Left lung (tissue), 10 donors: ENCODE results near the gene JMJD7. TPM values are rescaled to one million over a fixed set of nuclear protein-coding genes. Genes with fewer than 3 reads are reported as not detected.

ENCODE experiments used
- ATAC-seq: fragments of 200-7000 bp; cut with Tn5 transposase; one replicate; pipeline ENCODE4 v1.9.1; 2020; ENCODE audit warnings: moderate library complexity
- DNase-seq, 4 donors: peaks; one replicate each; pipeline ENCODE4 v3.0.0-alpha.2; 2013 to 2020
- H3K27ac ChIP-seq, 2 donors: fragments of 200-600 bp; sonication (generic) in 1 of 2; one replicate each; pipeline versions ENCODE4 v1.5.0 to v1.8.0; 2020 to 2021
- H3K27me3 ChIP-seq, 2 donors: fragments of 200-600 bp; sonication (generic) in 1 of 2; one replicate each; pipeline versions ENCODE4 v1.5.0 to v1.8.0; 2020 to 2021
- H3K36me3 ChIP-seq, 2 donors: fragments of 200-600 bp; sonication (generic) in 1 of 2; one replicate each; pipeline versions ENCODE4 v1.5.0 to v1.8.0; 2020 to 2021
- H3K4me1 ChIP-seq, 2 donors: fragments of 200-600 bp; one replicate each; pipeline ENCODE4 v1.8.0; 2021
- H3K4me3 ChIP-seq, 2 donors: fragments of 200-600 bp; sonication (generic) in 1 of 2; one replicate each; pipeline versions ENCODE4 v1.5.0 to v1.8.0; 2020 to 2021; ENCODE audit warnings: mild to moderate bottlenecking in 1 of 2
- H3K9me3 ChIP-seq, 2 donors: fragments of 200-600 bp; sonication (generic) in 1 of 2; one replicate each; pipeline versions ENCODE4 v1.5.0 to v1.8.0; 2020 to 2021
- intact Hi-C, 2 donors: fragments of 100-400 bp; cut with DNase I; formaldehyde crosslinking; loops; one replicate each; pipeline versions ENCODE4 v1.11.2 to v1.14.2; 2022
- polyA plus RNA-seq, 6 donors: library from polyadenylated mRNA; unstranded; fragments of 120-200 nt; gene quantifications; one replicate each; pipeline ENCODE4 v1.2.1, GENCODE V29; 2013; ENCODE audit not compliant: insufficient read length in 6 of 6
- total RNA-seq, 2 donors: library from RNA; stranded (reverse); fragmentation: NEBNext Ultra II Directional; extraction: Animal tissue kit (Norgen Biotek cat#: 25700); gene quantifications; one replicate each; pipeline ENCODE4 v1.2.1, GENCODE V29; 2021
- TF ChIP-seq, protein P1 (sequence below), 2 donors: fragments of 200-600 bp; sonication (generic) in 1 of 2; IDR thresholded peaks; one replicate each; pipeline versions ENCODE4 v1.5.0 to v1.8.0; 2021; ENCODE audit warnings: antibody characterized with exemption in 2 of 2
- donor health status: DM: no; HTN: yes; CAD: no.
- donor health status: DM: no; HTN: no; CAD: no.

Gene JMJD7
- total and polyA plus RNA-seq, 8 donors = 10.2 to 26.4 (median 14.5) TPM

DNA sequence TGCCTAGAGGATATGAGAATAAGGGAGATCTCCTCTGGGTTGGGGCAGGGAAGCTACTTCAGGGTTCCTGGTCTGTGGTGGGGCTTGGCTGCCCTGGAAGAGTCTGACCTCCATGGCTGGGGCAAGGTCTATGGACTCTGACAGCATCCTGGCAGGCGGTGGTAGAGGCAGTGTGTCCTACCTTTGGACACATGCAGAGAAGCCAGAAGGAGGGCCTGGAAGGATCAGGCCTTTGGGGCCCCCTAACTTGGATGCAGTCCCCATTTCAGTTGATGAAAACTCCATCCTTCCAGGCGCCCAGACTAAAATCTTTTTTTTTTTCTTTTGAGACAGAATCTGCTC is 55.6 kb downstream of the JMJD7 start:
- no peak overlapping the region for H3K27ac ChIP-seq
- H3K4me3 ChIP-seq = no peak overlapping the region
- H3K9me3 ChIP-seq = no peaks in the 10 kb centered on the region
- peaks cover 0 to 11% of the 10 kb centered on the region in 2 donors for H3K36me3 ChIP-seq
- ATAC-seq = no peak
- no peak for DNase-seq
- H3K27me3 ChIP-seq = peaks cover 0 to 20% of the 10 kb centered on the region in 2 donors
- intact Hi-C loops = no loop called here
- peaks cover 9 to 15% of the 10 kb centered on the region in 2 donors for H3K4me1 ChIP-seq
- TF ChIP-seq, protein P1, sequence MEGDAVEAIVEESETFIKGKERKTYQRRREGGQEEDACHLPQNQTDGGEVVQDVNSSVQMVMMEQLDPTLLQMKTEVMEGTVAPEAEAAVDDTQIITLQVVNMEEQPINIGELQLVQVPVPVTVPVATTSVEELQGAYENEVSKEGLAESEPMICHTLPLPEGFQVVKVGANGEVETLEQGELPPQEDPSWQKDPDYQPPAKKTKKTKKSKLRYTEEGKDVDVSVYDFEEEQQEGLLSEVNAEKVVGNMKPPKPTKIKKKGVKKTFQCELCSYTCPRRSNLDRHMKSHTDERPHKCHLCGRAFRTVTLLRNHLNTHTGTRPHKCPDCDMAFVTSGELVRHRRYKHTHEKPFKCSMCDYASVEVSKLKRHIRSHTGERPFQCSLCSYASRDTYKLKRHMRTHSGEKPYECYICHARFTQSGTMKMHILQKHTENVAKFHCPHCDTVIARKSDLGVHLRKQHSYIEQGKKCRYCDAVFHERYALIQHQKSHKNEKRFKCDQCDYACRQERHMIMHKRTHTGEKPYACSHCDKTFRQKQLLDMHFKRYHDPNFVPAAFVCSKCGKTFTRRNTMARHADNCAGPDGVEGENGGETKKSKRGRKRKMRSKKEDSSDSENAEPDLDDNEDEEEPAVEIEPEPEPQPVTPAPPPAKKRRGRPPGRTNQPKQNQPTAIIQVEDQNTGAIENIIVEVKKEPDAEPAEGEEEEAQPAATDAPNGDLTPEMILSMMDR (IDR thresholded peaks at IDR 0.05) = no peak

DNA sequence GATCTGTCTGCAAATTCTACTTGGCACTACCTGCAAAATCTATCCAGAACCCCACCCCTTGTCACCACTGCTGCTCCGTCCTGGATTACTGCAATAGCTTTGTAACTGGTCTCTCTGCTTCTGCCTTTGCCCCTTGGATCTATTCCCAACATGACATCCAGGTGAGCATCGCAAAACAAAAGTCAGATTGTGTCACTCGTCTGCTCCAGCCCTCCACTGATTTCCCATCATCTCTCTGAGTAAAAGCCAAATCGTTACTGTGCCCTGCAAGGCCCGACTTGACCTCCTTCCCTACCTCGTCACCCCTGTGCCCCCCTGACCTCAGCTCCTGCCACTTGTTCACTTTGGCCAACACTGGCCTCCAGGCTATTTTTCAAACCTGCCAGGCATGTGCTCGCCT is 56.6 kb downstream of the JMJD7 start:
- no peaks in the 10 kb centered on the region for H3K9me3 ChIP-seq
- peaks cover 9 to 19% of the 10 kb centered on the region in 2 donors for H3K4me1 ChIP-seq
- TF ChIP-seq, protein P1 (IDR thresholded peaks at IDR 0.05) = no peak
- H3K27me3 ChIP-seq = peaks cover 0 to 20% of the 10 kb centered on the region in 2 donors
- no peak overlapping the region for H3K27ac ChIP-seq
- ATAC-seq (no peak), DNase-seq (no peak)
- H3K36me3 ChIP-seq = peaks cover 0 to 11% of the 10 kb centered on the region in 2 donors
- H3K4me3 ChIP-seq = no peak overlapping the region
- intact Hi-C loops = no loop called here

DNA sequence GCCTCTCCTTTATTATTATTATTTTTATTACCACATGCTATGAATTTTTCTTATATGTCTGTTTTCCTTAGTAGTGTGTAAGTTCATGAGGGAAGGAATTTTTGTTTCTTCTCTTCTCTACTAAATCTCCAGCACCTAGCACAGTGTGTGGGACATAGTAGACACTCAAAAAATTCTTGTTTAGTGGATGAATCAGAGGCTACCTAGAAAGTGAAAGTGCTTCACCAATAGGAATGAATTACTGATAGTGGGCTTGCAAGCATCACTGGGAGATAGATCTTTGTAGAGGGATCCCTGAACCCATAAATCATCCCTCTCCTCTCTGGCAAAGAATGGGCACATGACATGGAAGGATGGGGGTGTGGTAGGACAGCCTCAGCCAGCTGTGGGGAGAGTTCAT is 57.4 kb downstream of the JMJD7 start:
- H3K4me3 ChIP-seq = no peak overlapping the region
- no peaks in the 10 kb centered on the region for H3K9me3 ChIP-seq
- TF ChIP-seq, protein P1 (IDR thresholded peaks at IDR 0.05) = no peak
- no peak for ATAC-seq
- no peak for DNase-seq
- no peak overlapping the region for H3K27ac ChIP-seq
- peaks cover 0 to 20% of the 10 kb centered on the region in 2 donors for H3K27me3 ChIP-seq
- intact Hi-C loops = no loop called here
- peaks cover 9 to 19% of the 10 kb centered on the region in 2 donors for H3K4me1 ChIP-seq
- H3K36me3 ChIP-seq = peaks cover 0 to 11% of the 10 kb centered on the region in 2 donors

DNA sequence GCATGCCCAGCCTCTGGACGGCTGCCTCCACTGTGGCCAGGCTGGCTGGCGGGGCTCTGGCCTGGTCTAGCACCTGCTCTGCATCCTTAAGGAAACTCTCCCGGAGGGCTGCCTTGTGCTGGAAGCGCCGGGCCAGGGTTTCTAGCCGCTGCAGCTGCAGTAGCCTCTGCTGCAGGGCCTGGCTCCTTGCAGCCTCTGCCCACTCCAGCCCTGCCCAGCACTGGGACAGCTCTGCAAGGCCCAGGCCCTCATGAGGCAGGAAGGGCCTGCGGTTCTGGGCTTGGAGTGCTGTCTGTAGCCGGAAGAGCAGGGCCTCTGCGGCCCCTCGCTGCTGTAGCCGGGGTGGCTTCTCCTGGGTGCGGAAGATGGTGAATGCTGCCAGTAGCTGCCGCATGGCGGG is 57.9 kb downstream of the JMJD7 start:
- intact Hi-C loops = no loop called here
- Histone ChIP-seq H3K9me3 (no peaks in the 10 kb centered on the region), H3K4me1 (peaks cover 9 to 19% of the 10 kb centered on the region in 2 donors), H3K4me3 (no peak overlapping the region), H3K27me3 (peaks cover 0 to 19% of the 10 kb centered on the region in 2 donors), H3K27ac (no peak overlapping the region), H3K36me3 (peaks cover 0 to 11% of the 10 kb centered on the region in 2 donors)
- TF ChIP-seq, protein P1 (IDR thresholded peaks at IDR 0.05) = no peak
- no peak for ATAC-seq
- no peak for DNase-seq

DNA sequence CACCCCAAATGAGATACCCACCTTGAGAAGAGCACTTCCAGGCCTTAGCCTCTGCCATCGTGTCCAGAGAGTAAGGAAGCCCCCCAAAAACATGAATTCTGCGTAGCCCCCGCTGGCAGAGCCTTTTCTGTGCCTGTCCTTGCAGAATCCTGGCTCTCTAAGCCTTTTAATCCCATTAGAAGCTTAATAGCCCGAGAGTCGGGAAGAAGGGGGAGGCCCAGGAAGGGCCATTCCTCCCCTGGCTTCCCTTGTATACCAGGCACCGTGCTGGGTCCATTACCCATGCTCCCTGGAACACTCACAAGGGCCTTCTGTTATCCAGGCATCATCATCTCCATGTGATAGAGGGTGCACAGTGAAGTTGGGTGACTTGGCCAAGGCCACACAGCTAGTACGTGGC is 58.8 kb downstream of the JMJD7 start:
- Histone ChIP-seq H3K4me1 (peaks cover 7 to 14% of the 10 kb centered on the region in 2 donors), H3K27ac (no peak overlapping the region), H3K9me3 (no peaks in the 10 kb centered on the region), H3K4me3 (no peak overlapping the region), H3K27me3 (peaks cover 0 to 10% of the 10 kb centered on the region in 2 donors), H3K36me3 (peaks cover 0 to 11% of the 10 kb centered on the region in 2 donors)
- no peak for DNase-seq
- intact Hi-C loops = no loop called here
- no peak for ATAC-seq
- TF ChIP-seq, protein P1 (IDR thresholded peaks at IDR 0.05) = no peak
